GM13976 (cell line): ENCODE data around the gene POU2F2.

Experiments
- DNase-seq: peaks from one replicate; pipeline ENCODE4 v3.0.0; 2012; ENCODE audit warnings: low spot score
- in situ Hi-C: fragments of 300-500 bp; cut with MboI; formaldehyde crosslinking; loops from one replicate; pipeline ENCODE4 v1.12.0; 2022; ENCODE audit warnings: low sequenced_read_pairs, mixed read lengths, inconsistent platforms; ENCODE audit not compliant: unreplicated experiment
- TF ChIP-seq, protein P1 (sequence below): IDR thresholded peaks from 2 replicates; pipeline ENCODE4 v1.5.1; 2012; ENCODE audit warnings: borderline replicate concordance, mild to moderate bottlenecking; ENCODE audit not compliant: insufficient read depth; ENCODE audit errors: extremely low read depth, missing control alignments, control extremely low read depth

The POU2F2 gene

DNA sequence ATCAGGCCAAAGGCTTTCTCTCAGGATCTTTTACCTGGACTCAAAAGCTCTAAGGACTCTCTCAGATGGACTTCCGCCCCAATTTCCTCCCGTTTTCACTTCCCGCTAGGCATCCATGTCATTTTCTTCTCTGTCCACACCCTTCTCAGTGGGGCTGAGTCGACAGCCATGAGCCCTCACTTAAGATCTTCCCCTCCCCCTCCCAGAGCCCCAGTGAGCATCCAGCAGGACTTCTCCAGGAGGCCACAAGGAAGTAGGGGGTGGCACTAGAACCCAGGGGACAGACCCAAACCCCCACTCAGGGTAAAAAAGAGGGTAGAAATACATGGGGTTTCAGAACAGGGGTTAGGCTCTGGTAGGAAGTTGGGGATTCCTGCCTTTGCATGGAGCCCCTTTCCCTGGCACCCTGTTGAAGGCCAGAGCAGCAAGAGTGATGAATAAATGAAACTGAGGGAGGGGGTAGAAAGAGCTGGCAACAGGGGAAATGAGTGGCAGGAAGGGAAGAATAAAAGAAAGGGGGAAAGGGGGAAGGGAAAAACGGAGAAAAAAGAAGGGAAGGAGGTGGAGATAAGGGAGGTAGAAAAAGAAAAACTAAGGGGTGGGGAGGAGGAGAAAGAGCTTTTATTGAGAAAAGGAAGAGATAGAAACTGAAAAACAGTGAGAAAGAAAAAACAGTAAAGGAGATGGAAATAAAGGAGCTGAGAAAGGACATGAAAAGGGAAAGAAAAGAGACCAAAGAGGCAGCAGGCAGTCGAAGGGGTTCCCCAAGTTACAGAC lies 42.9 kb upstream of the POU2F2 start:
- DNase-seq, result no peak
- in situ Hi-C loops, result no loop called here
- TF ChIP-seq, protein P1, sequence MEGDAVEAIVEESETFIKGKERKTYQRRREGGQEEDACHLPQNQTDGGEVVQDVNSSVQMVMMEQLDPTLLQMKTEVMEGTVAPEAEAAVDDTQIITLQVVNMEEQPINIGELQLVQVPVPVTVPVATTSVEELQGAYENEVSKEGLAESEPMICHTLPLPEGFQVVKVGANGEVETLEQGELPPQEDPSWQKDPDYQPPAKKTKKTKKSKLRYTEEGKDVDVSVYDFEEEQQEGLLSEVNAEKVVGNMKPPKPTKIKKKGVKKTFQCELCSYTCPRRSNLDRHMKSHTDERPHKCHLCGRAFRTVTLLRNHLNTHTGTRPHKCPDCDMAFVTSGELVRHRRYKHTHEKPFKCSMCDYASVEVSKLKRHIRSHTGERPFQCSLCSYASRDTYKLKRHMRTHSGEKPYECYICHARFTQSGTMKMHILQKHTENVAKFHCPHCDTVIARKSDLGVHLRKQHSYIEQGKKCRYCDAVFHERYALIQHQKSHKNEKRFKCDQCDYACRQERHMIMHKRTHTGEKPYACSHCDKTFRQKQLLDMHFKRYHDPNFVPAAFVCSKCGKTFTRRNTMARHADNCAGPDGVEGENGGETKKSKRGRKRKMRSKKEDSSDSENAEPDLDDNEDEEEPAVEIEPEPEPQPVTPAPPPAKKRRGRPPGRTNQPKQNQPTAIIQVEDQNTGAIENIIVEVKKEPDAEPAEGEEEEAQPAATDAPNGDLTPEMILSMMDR, result no peak

DNA sequence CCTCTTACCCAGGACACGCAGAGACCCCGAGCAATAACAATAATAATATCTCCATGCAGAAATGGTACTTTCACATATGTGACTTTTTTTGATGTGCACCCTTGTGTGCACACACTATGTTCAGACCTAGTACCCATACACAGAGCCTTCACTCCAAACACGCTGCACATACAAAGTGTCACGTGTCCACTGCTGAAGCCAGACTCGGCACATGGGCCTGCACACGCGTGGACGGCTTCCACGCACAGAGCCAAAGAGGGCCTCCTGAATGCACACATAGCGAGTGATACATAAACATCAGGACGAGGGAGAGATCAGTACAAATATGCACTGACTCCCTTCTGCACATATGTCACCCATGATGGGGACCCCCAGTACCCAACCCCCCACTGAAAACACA lies 41.9 kb upstream of the POU2F2 start:
- in situ Hi-C loops, result no loop called here
- no peak for DNase-seq
- TF ChIP-seq, protein P1, result no peak

DNA sequence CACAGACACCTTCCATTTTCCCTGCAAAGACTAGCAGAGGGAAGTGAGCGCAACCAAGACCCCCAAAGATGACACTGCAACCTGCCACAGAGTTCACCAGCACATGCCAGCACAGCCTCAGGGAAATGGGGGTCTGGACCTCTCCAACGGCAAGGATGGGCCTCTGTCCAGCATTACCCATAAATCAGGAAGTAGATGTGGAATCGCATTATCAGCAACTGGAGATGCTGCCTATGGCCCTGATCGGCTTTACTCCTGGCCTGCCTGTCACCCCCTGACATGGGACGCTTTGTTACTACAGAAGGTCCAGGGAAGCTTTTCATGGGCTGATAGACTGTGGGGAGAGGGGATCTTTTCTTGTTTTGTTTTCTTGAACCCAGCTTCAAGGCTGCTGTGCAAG lies 41.4 kb upstream of the POU2F2 start:
- in situ Hi-C loops, result no loop called here
- DNase-seq, result no peak
- TF ChIP-seq, protein P1, result no peak

DNA sequence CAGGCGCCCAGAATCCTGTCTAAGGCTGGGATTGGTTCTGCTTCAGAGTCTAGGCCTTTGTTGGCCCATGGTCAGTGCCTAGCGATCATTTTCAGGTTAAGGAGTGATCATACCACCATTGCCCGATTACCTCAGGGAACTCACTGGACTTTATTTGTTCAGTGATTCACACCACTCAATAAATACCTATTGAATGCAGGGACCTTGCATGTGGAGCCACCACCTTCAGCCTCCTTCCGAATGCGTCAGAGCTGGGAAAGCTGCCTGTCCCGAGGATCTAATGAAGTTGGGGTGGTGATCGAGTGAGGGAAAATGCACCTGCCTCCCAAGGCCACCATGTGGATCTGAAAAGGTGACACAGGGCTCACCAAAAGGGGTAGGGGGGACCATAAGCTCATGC lies 40.0 kb upstream of the POU2F2 start:
- TF ChIP-seq, protein P1, result no peak
- in situ Hi-C loops, result no loop called here
- no peak for DNase-seq

DNA sequence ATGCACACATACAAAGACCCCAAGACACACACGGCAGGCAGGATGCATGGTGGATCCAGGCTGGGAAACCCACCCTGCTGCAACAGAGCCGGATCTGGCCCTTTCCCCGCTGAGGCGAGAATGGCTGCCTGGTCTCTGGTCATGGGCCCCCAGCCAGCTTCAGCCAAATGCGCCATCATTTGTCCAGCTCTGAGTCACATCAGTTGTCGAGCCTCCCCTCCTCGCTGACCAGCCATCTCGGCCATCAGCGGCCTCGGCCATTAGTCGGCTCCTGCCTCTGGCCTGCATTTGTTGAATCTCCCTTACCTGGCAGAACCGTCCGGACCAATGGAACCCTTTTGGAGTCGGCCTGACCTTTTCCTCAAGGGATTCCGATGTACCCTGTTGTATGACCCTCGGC lies 38.5 kb upstream of the POU2F2 start:
- no peak for DNase-seq
- in situ Hi-C loops, result no loop called here
- TF ChIP-seq, protein P1, result no peak

DNA sequence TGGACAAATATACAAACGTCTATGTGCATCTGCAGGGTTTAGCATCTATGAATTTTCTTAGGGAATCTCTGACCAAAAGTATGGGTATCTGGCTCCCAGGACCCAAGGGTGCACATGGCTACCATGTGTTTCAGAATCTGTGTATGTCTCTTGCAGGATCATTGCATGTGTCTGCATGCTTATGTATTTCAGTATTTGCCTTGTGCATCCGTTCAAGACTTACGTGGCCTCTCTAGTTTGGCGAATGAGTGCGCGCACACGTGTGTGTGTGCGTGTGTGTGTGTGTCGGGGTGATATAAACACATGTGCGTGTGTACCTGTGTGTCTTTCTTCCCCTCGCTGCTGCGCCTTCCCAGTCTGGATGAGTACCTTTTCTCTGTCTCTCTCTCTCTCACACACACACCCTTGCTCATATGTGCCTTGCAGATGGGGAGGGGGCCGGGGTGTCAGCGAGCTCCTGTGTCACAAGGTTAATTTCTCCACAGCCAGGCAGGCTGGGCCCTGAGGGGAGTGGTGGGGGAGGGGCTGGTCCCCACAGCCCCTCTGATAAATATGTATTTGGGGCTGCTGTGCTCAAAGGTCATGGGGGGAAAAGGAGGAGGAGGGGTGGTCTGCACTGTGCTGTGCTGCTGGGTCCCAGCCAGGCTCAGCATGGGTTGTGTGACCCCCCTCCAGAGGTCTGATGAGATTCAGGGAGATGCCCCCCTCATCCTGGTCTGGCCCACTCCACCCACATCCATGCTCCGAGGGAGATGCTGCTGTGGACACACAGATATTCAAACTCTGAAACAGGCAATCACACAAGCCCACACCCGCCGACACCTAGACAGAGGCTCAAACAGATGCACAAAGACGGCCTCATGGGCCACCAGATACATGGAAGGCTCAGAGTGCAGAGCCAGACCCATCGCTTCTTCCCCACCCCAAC lies 37.5 kb upstream of the POU2F2 start:
- no peak for DNase-seq

More for the DNA sequence above, 37.5 kb upstream of the POU2F2 start:
- in situ Hi-C loops, result no loop called here
- TF ChIP-seq, protein P1, result no peak
